HEK293 (cell line): ENCODE results near the gene NDUFS4.

Source experiments
- CTCF ChIA-PET: fragments of 350-600 bp; formaldehyde crosslinking; extraction: SDS; loops from one replicate; lab custom pipeline; 2021; ENCODE audit warnings: antibody characterized with exemption; lab: Yijun Ruan, JAX
- POLR2A ChIA-PET: fragments of 300-600 bp; formaldehyde crosslinking; extraction: SDS; loops from one replicate; lab custom pipeline; 2020; ENCODE audit warnings: antibody characterized with exemption, inconsistent platforms; lab: Yijun Ruan, JAX
- H3K27ac ChIP-seq: fragments of 200-500 bp; sonication (Bioruptor generic); 2 replicates; pipeline ENCODE4 v1.5.1; 2014; ENCODE audit warnings: low read depth, low read length, control low read depth, inconsistent platforms; ENCODE audit errors: extremely low read depth
- H3K36me3 ChIP-seq, 2 experiments: fragments of 200-500 bp in 1 of 2; sonication (Bioruptor generic) in 1 of 2; 1 replicate in 1 of 2; 2 replicates in 1 of 2; pipeline ENCODE4 v1.5.1; 2014 to 2017; ENCODE audit warnings: inconsistent platforms in 2 of 2, low read length in 2 of 2; ENCODE audit not compliant: control insufficient read depth in 2 of 2, insufficient read depth in 1 of 2
- H3K4me1 ChIP-seq: fragments of 200-500 bp; sonication (Bioruptor generic); 2 replicates; pipeline ENCODE4 v1.5.1; 2014; ENCODE audit warnings: mild to moderate bottlenecking, low read length, inconsistent platforms; ENCODE audit not compliant: control insufficient read depth, insufficient read depth
- H3K4me3 ChIP-seq: 2 replicates; pipeline ENCODE4 v1.5.1; 2011; ENCODE audit warnings: low read depth, mild to moderate bottlenecking, control low read depth, low read length, moderate library complexity
- H3K9me3 ChIP-seq: fragments of 200-500 bp; sonication (Bioruptor generic); 2 replicates; pipeline ENCODE4 v1.5.1; 2014; ENCODE audit warnings: low read depth, low read length, inconsistent platforms; ENCODE audit not compliant: control insufficient read depth, insufficient read depth
- BCL6B ChIP-seq: fragments of 450-650 bp; formaldehyde crosslinking; IDR thresholded peaks from 2 replicates; pipeline ENCODE4 v1.5.1; 2017; ENCODE audit warnings: missing biosample characterization, missing genetic modification characterization
- EGR2 ChIP-seq: fragments of 450-650 bp; formaldehyde crosslinking; IDR thresholded peaks from 2 replicates; pipeline ENCODE4 v1.5.1; 2016; ENCODE audit warnings: low read depth, missing biosample characterization, missing genetic modification characterization
- ELK4 ChIP-seq: IDR thresholded peaks from 2 replicates; pipeline ENCODE4 v1.6.1; 2011; ENCODE audit warnings: mild to moderate bottlenecking, low read depth, low read length, borderline replicate concordance
- KLF16 ChIP-seq: fragments of 450-650 bp; formaldehyde crosslinking; IDR thresholded peaks from 2 replicates; pipeline ENCODE4 v1.5.1; 2017; ENCODE audit warnings: missing biosample characterization, missing genetic modification characterization
- KLF7 ChIP-seq: fragments of 450-650 bp; formaldehyde crosslinking; IDR thresholded peaks from 2 replicates; pipeline ENCODE4 v1.5.1; 2016; ENCODE audit warnings: missing biosample characterization, missing genetic modification characterization, borderline replicate concordance
- KLF9 ChIP-seq: fragments of 450-650 bp; formaldehyde crosslinking; IDR thresholded peaks from 2 replicates; pipeline ENCODE4 v1.5.1; 2016; ENCODE audit warnings: missing biosample characterization, missing genetic modification characterization, low read depth
- OVOL3 ChIP-seq: fragments of 450-650 bp; formaldehyde crosslinking; IDR thresholded peaks from 2 replicates; pipeline ENCODE4 v1.5.1; 2016; ENCODE audit warnings: missing biosample characterization, missing genetic modification characterization
- PRDM6 ChIP-seq: fragments of 450-650 bp; formaldehyde crosslinking; IDR thresholded peaks from 2 replicates; pipeline ENCODE4 v1.5.1; 2017; ENCODE audit warnings: missing biosample characterization, missing genetic modification characterization
- SETDB1 ChIP-seq: IDR thresholded peaks from one replicate; pipeline ENCODE4 v1.6.1; 2017; ENCODE audit warnings: mild to moderate bottlenecking, low read length, moderate library complexity, mixed read lengths; ENCODE audit not compliant: insufficient read length
- ZBTB7A ChIP-seq: fragments of 450-650 bp; formaldehyde crosslinking; IDR thresholded peaks from 2 replicates; pipeline ENCODE4 v1.5.1; 2016; ENCODE audit warnings: low read depth, missing biosample characterization, missing genetic modification characterization
- ZFP69B ChIP-seq: fragments of 450-650 bp; formaldehyde crosslinking; IDR thresholded peaks from 2 replicates; pipeline ENCODE4 v1.5.1; 2016; ENCODE audit warnings: missing biosample characterization, missing genetic modification characterization
- ZNF174 ChIP-seq: fragments of 450-650 bp; formaldehyde crosslinking; IDR thresholded peaks from 2 replicates; pipeline ENCODE4 v1.5.0; 2017; ENCODE audit warnings: missing biosample characterization, mild to moderate bottlenecking, missing genetic modification characterization
- ZNF214 ChIP-seq: fragments of 450-650 bp; formaldehyde crosslinking; IDR thresholded peaks from 2 replicates; pipeline ENCODE4 v1.5.1; 2017; ENCODE audit warnings: missing biosample characterization, mild to moderate bottlenecking, missing genetic modification characterization, borderline replicate concordance
- ZNF274 ChIP-seq, 2 experiments: fragments of 200-500 bp in 1 of 2; fragments of 450-650 bp in 1 of 2; sonication (Bioruptor generic) in 1 of 2; formaldehyde crosslinking in 1 of 2; IDR thresholded peaks; 2 replicates each; pipeline versions ENCODE4 v1.5.1 to v1.6.1; 2014 to 2016; ENCODE audit warnings: borderline replicate concordance in 1 of 2, inconsistent platforms in 1 of 2, low read length in 1 of 2, missing biosample characterization in 1 of 2, missing genetic modification characterization in 1 of 2
- ZNF302 ChIP-seq: fragments of 450-650 bp; formaldehyde crosslinking; IDR thresholded peaks from 2 replicates; pipeline ENCODE4 v1.5.1; 2016; ENCODE audit warnings: missing biosample characterization, missing genetic modification characterization, low read depth
- ZNF366 ChIP-seq: fragments of 450-650 bp; formaldehyde crosslinking; conservative IDR thresholded peaks from 2 replicates; pipeline ENCODE4 v1.5.1; 2016; ENCODE audit warnings: missing biosample characterization, missing genetic modification characterization
- ZNF423 ChIP-seq: fragments of 450-650 bp; formaldehyde crosslinking; IDR thresholded peaks from 2 replicates; pipeline ENCODE4 v1.5.1; 2016; ENCODE audit warnings: missing biosample characterization, missing genetic modification characterization
- ZNF548 ChIP-seq: fragments of 450-650 bp; formaldehyde crosslinking; IDR thresholded peaks from 2 replicates; pipeline ENCODE4 v1.5.1; 2016; ENCODE audit warnings: missing biosample characterization, missing genetic modification characterization
- ZNF560 ChIP-seq: fragments of 450-650 bp; formaldehyde crosslinking; IDR thresholded peaks from 2 replicates; pipeline ENCODE4 v1.5.1; 2017; ENCODE audit warnings: missing biosample characterization, missing genetic modification characterization, borderline replicate concordance
- ZNF624 ChIP-seq: fragments of 450-650 bp; formaldehyde crosslinking; IDR thresholded peaks from 2 replicates; pipeline ENCODE4 v1.5.1; 2017; ENCODE audit warnings: missing biosample characterization, missing genetic modification characterization
- ZNF629 ChIP-seq: fragments of 450-650 bp; formaldehyde crosslinking; IDR thresholded peaks from 2 replicates; pipeline ENCODE4 v1.5.1; 2017; ENCODE audit warnings: missing biosample characterization, missing genetic modification characterization
- ZNF654 ChIP-seq: fragments of 450-650 bp; formaldehyde crosslinking; IDR thresholded peaks from 2 replicates; pipeline ENCODE4 v1.5.1; 2016; ENCODE audit warnings: low read depth, missing biosample characterization, missing genetic modification characterization
- ZNF701 ChIP-seq: fragments of 450-650 bp; formaldehyde crosslinking; IDR thresholded peaks from 2 replicates; pipeline ENCODE4 v1.5.1; 2016; ENCODE audit warnings: missing biosample characterization, missing genetic modification characterization
- ZNF785 ChIP-seq: fragments of 450-650 bp; formaldehyde crosslinking; IDR thresholded peaks from 2 replicates; pipeline ENCODE4 v1.5.1; 2016; ENCODE audit warnings: missing biosample characterization, missing genetic modification characterization

Gene NDUFS4

GRCh38 chr5:53643445-53643844, 83.0 kb downstream of the NDUFS4 start:
- Histone ChIP-seq H3K36me3 (peaks cover 0 to 3% of the 10 kb centered on the region in 2 experiments; a peak in 1 of 3 replicates), H3K4me1 (peaks cover 12% of the 10 kb centered on the region), H3K4me3 (no peak overlapping the region), H3K9me3 (no peaks in the 10 kb centered on the region), H3K27ac (no peak overlapping the region)
- ChIA-PET CTCF (interaction anchor here (0.6 to 1.2 kb wide), 3 partner anchors 161 to 586 kb away, joined by 3 to 4 read pairs (median 3); no protein-coding TSS in a partner anchor), POLR2A (no interaction called here)
- TF ChIP-seq BCL6B (tag by site-specific recombination), result no peak
- TF ChIP-seq ZBTB7A (tag by site-specific recombination), result no peak
- TF ChIP-seq ZNF654 (tag by site-specific recombination), result no peak
- no peak for TF ChIP-seq ZNF560 (tag by site-specific recombination)
- no peak for TF ChIP-seq ZNF423 (tag by site-specific recombination)
- TF ChIP-seq KLF16 (tag by site-specific recombination), result no peak
- TF ChIP-seq ELK4, result no peak
- no peak for TF ChIP-seq ZNF302 (tag by site-specific recombination)
- no peak for TF ChIP-seq ZFP69B (tag by site-specific recombination)
- TF ChIP-seq ZNF548 (tag by site-specific recombination), result no peak
- no peak for TF ChIP-seq ZNF629 (tag by site-specific recombination)
- TF ChIP-seq ZNF174, result no peak
- TF ChIP-seq ZNF366, result no peak
- TF ChIP-seq KLF7 (tag by site-specific recombination), result no peak
- no peak for TF ChIP-seq ZNF274 (IDR thresholded peaks at IDR 0.05; ENCODE audit: low read length)
- no peak for TF ChIP-seq ZNF274 (tag by site-specific recombination; IDR thresholded peaks at IDR 0.05; ENCODE audit: borderline replicate concordance)
- TF ChIP-seq ZNF701 (tag by site-specific recombination), result no peak
- no peak for TF ChIP-seq ZNF785 (tag by site-specific recombination)
- no peak for TF ChIP-seq SETDB1
- TF ChIP-seq, all 188 proteins: peak for 0

- ChIA-PET POLR2A (no interaction called here), CTCF (no interaction called here)
- no peak overlapping the region for H3K27ac ChIP-seq
- peaks cover 12% of the 10 kb centered on the region for H3K4me1 ChIP-seq
- H3K36me3 ChIP-seq, result peaks cover 3 to 7% of the 10 kb centered on the region in 2 experiments; a peak in 2 of 3 replicates
- no peak overlapping the region for H3K4me3 ChIP-seq
- H3K9me3 ChIP-seq, result no peaks in the 10 kb centered on the region
- TF ChIP-seq EGR2 (tag by site-specific recombination) (no peak), KLF9 (tag by site-specific recombination) (no peak), OVOL3 (tag by site-specific recombination) (no peak), ZNF560 (tag by site-specific recombination) (no peak), ZNF214 (tag by site-specific recombination) (no peak), PRDM6 (tag by site-specific recombination) (no peak), ZNF624 (tag by site-specific recombination) (no peak)
- TF ChIP-seq, all 188 proteins: peak for 0
Measured at GRCh38 chr5:53645078-53645477, 84.6 kb downstream of the NDUFS4 start.
